Parathyroid adenoma (tissue), 2 donors: ENCODE measurements around the gene ARFGEF3.

Experiments
- H2AFZ ChIP-seq: fragments of 300-600 bp; sonication (generic); one replicate; pipeline ENCODE4 v1.7.0; 2017; ENCODE audit warnings: antibody characterized with exemption, mild to moderate bottlenecking
- H3K27ac ChIP-seq: fragments of 300-600 bp; sonication (generic); one replicate; pipeline ENCODE4 v1.7.0; 2017
- H3K27me3 ChIP-seq: fragments of 300-600 bp; sonication (generic); one replicate; pipeline ENCODE4 v1.7.0; 2017; ENCODE audit warnings: low read length; ENCODE audit not compliant: control insufficient read depth, insufficient read depth
- H3K36me3 ChIP-seq: fragments of 300-600 bp; sonication (generic); one replicate; pipeline ENCODE4 v1.7.0; 2017; ENCODE audit warnings: low read length; ENCODE audit not compliant: control insufficient read depth, insufficient read depth
- H3K4me1 ChIP-seq: fragments of 300-600 bp; sonication (generic); one replicate; pipeline ENCODE4 v1.7.0; 2017; ENCODE audit warnings: control low read depth
- H3K4me2 ChIP-seq: fragments of 300-600 bp; sonication (generic); one replicate; pipeline ENCODE4 v1.7.0; 2017; ENCODE audit warnings: low read length
- H3K4me3 ChIP-seq: fragments of 300-600 bp; sonication (generic); one replicate; pipeline ENCODE4 v1.7.0; 2017; ENCODE audit warnings: low read depth, low read length
- H3K79me2 ChIP-seq: fragments of 300-600 bp; sonication (generic); one replicate; pipeline ENCODE4 v1.7.0; 2017; ENCODE audit warnings: control low read depth
- H3K9ac ChIP-seq: fragments of 300-600 bp; sonication (generic); one replicate; pipeline ENCODE4 v1.7.0; 2017; ENCODE audit warnings: mild to moderate bottlenecking
- H3K9me3 ChIP-seq: fragments of 300-600 bp; sonication (generic); one replicate; pipeline ENCODE4 v1.7.0; 2017; ENCODE audit warnings: low read length; ENCODE audit not compliant: control insufficient read depth
- CTCF ChIP-seq: fragments of 300-600 bp; sonication (generic); IDR thresholded peaks from one replicate; pipeline ENCODE4 v1.7.0; 2017; ENCODE audit warnings: antibody characterized with exemption, mild to moderate bottlenecking
- donor health status: primary hyperparathyroidism.

ARFGEF3 gene

GRCh38 chr6:138267971-138268895 lies 106.5 kb downstream of the ARFGEF3 start:
- no peak overlapping the region for H3K9ac ChIP-seq
- no peaks in the 10 kb centered on the region for H3K36me3 ChIP-seq
- no peaks in the 10 kb centered on the region for H3K79me2 ChIP-seq
- H3K27me3 ChIP-seq = no peaks in the 10 kb centered on the region
- no peak overlapping the region for H3K4me3 ChIP-seq
- no peaks in the 10 kb centered on the region for H3K9me3 ChIP-seq
- H3K4me2 ChIP-seq = no peak overlapping the region
- no peak overlapping the region for H2AFZ ChIP-seq
- H3K27ac ChIP-seq = no peak overlapping the region
- TF ChIP-seq CTCF = no peak
- H3K4me1 ChIP-seq = no peaks in the 10 kb centered on the region

GRCh38 chr6:138271451-138271850 lies 109.7 kb downstream of the ARFGEF3 start:
- no peak for TF ChIP-seq CTCF
- H3K27me3 ChIP-seq = no peaks in the 10 kb centered on the region
- H3K36me3 ChIP-seq = no peaks in the 10 kb centered on the region
- no peak overlapping the region for H2AFZ ChIP-seq
- H3K9me3 ChIP-seq = no peaks in the 10 kb centered on the region
- H3K27ac ChIP-seq = no peak overlapping the region
- no peaks in the 10 kb centered on the region for H3K4me1 ChIP-seq
- no peak overlapping the region for H3K4me2 ChIP-seq
- no peak overlapping the region for H3K4me3 ChIP-seq
- no peaks in the 10 kb centered on the region for H3K79me2 ChIP-seq
- H3K9ac ChIP-seq = no peak overlapping the region

- no peaks in the 10 kb centered on the region for H3K36me3 ChIP-seq
- H3K9me3 ChIP-seq = no peaks in the 10 kb centered on the region
- H3K4me3 ChIP-seq = no peak overlapping the region
- no peaks in the 10 kb centered on the region for H3K27me3 ChIP-seq
- no peaks in the 10 kb centered on the region for H3K79me2 ChIP-seq
- no peak overlapping the region for H3K4me2 ChIP-seq
- no peak overlapping the region for H3K9ac ChIP-seq
- H3K27ac ChIP-seq = no peak overlapping the region
- no peaks in the 10 kb centered on the region for H3K4me1 ChIP-seq
- no peak for TF ChIP-seq CTCF
- no peak overlapping the region for H2AFZ ChIP-seq
Observed at GRCh38 chr6:138272533-138273315, 111.0 kb downstream of the ARFGEF3 start.

- Histone ChIP-seq H3K9me3 (no peaks in the 10 kb centered on the region), H3K9ac (no peak overlapping the region), H3K4me2 (no peak overlapping the region), H3K79me2 (no peaks in the 10 kb centered on the region), H3K4me1 (no peaks in the 10 kb centered on the region), H3K27me3 (no peaks in the 10 kb centered on the region), H3K4me3 (no peak overlapping the region), H3K27ac (no peak overlapping the region), H2AFZ (no peak overlapping the region), H3K36me3 (no peaks in the 10 kb centered on the region)
- no peak for TF ChIP-seq CTCF
Observed at GRCh38 chr6:138275976-138276375, 114.2 kb downstream of the ARFGEF3 start.
